ENCODE data around the gene KIF25. TPM values are rescaled to one million over a fixed set of nuclear protein-coding genes. Genes with fewer than 3 reads are reported as not detected.
"Not testable (repeated sequence)": the region's sequence is repeated elsewhere in the genome, so short reads cannot be mapped to it uniquely, and the experiment has no call there.

Gene KIF25
- total RNA-seq, 2 experiments from 2014 or later: not detected

DNA sequence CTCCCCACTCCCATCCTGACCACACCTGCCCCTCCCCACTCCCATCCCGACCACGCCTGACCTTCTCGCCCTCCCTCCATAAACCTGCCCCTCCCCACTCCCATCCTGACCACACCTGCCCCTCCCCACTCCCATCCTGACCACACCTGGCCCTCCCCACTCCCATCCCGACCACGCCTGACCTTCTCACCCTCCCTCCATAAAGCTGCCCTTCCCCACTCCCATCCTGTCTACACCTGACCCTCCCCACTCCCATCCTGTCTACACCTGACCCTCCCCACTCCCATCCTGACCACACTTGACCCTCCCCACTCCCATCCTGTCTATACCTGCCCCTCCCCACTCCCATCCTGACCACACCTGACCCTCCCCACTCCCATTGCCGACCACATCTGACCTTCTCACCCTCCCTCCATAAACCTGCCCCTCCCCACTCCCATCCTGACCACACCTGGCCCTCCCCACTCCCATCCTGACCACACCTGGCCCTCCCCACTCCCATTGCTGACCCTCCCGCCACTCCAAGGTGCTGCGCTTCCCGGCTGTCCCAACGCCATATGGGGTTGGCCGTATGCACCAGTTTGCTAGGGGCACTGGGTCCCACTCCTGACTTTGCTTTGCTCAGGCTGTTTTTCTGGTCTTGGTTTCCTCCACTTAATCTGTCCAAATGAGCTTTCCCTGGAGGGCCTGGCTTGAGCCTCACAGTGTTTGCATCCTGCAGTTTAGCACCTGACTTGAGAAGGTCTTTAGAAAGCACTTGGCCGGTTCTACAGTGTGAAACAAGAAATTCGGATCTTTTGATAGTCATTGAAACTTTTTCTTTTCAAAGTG lies 2.9 kb downstream of the KIF25 start:
- H3K4me3 Mint-ChIP-seq: no peak overlapping the region
- H3K27ac Mint-ChIP-seq: no peak overlapping the region
- TF ChIP-seq, protein P1, sequence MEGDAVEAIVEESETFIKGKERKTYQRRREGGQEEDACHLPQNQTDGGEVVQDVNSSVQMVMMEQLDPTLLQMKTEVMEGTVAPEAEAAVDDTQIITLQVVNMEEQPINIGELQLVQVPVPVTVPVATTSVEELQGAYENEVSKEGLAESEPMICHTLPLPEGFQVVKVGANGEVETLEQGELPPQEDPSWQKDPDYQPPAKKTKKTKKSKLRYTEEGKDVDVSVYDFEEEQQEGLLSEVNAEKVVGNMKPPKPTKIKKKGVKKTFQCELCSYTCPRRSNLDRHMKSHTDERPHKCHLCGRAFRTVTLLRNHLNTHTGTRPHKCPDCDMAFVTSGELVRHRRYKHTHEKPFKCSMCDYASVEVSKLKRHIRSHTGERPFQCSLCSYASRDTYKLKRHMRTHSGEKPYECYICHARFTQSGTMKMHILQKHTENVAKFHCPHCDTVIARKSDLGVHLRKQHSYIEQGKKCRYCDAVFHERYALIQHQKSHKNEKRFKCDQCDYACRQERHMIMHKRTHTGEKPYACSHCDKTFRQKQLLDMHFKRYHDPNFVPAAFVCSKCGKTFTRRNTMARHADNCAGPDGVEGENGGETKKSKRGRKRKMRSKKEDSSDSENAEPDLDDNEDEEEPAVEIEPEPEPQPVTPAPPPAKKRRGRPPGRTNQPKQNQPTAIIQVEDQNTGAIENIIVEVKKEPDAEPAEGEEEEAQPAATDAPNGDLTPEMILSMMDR (IDR thresholded peaks at IDR 0.05): no peak
- ATAC-seq: no peak
- H3K27me3 Mint-ChIP-seq: peaks cover 2% of the 10 kb centered on the region
- ChIA-PET POLR2A (no interaction called here), CTCF (no interaction called here)
- peaks cover 5% of the 10 kb centered on the region for H3K9me3 Mint-ChIP-seq
- peaks cover 2% of the 10 kb centered on the region for H3K4me1 Mint-ChIP-seq (ENCODE audit: low read depth)
- peaks cover 3% of the 10 kb centered on the region for H3K36me3 Mint-ChIP-seq (ENCODE audit: low read depth)
- DNase-seq: no peak
- intact Hi-C loops (cut with micrococcal nuclease): no loop called here

DNA sequence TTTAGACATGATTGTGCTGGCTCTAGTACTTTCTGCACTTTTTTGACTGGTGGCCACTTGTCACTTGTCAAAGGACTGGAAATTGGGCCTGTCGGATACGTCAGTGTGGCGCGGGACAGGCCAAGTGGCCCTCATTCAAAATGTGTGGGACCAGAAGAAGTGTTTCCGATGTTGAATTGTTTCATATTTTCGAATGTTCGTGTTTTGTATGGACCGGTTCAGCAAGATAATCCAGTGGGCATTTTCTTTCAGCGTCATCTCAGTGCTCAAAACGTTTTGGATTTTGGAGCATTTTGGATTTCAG lies 3.5 kb downstream of the KIF25 start:
- ChIA-PET POLR2A (no interaction called here), CTCF (no interaction called here)
- Mint-ChIP-seq H3K27ac (no peak overlapping the region), H3K36me3 (ENCODE audit: low read depth) (peaks cover 3% of the 10 kb centered on the region), H3K4me1 (ENCODE audit: low read depth) (peaks cover 2% of the 10 kb centered on the region), H3K9me3 (peaks cover 5% of the 10 kb centered on the region), H3K27me3 (peaks cover 2% of the 10 kb centered on the region), H3K4me3 (no peak overlapping the region)
- intact Hi-C loops (cut with micrococcal nuclease): no loop called here
- TF ChIP-seq, protein P1 (IDR thresholded peaks at IDR 0.05): no peak
- no peak for DNase-seq
- no peak for ATAC-seq

DNA sequence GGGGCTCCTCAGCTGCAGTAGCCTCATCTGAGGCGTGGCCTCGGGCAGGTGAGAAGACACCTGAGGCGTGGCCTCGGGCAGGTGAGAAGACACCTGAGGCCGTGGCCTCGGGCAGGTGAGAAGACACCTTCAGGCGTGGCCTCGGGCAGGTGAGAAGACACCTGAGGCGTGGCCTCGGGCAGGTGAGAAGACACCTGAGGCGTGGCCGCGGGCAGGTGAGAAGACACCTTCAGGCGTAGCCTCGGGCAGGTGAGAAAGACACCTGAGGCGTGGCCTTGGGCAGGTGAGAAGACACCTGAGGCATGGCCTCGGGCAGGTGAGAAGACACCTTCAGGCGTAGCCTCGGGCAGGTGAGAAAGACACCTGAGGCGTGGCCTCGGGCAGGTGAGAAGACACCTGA lies 4.0 kb downstream of the KIF25 start:
- ATAC-seq; H3K27me3 Mint-ChIP-seq; H3K9me3 Mint-ChIP-seq; DNase-seq; H3K27ac Mint-ChIP-seq; H3K4me3 Mint-ChIP-seq; H3K36me3 Mint-ChIP-seq (ENCODE audit: low read depth); POLR2A ChIA-PET; H3K4me1 Mint-ChIP-seq (ENCODE audit: low read depth); CTCF ChIA-PET; intact Hi-C loops (cut with micrococcal nuclease): not testable (repeated sequence)

DNA sequence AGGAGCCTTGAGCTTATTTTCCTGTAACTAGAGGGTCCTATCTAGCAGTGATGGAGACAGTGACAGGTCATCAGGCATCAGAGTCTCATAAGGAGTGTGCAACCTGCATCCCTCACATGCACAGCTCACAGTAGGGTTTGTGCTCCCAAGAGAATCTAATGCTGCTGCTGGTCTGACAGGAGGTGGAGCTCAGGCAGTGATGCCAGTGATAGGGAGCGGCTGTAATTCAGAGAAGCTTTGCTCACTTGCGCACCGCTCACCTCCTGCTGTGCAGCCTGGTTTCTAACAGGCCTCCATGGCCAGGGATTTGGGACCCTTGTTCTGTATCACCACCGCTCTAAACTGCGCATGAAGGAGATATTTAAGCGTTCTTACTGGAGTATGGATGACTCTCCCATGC lies 5.3 kb downstream of the KIF25 start:
- TF ChIP-seq, protein P1 (IDR thresholded peaks at IDR 0.05): no peak
- POLR2A ChIA-PET: no interaction called here
- CTCF ChIA-PET: no interaction called here
- peaks cover 2% of the 10 kb centered on the region for H3K27me3 Mint-ChIP-seq
- H3K4me1 Mint-ChIP-seq (ENCODE audit: low read depth): peaks cover under 1% of the 10 kb centered on the region
- H3K27ac Mint-ChIP-seq: no peak overlapping the region
- peaks cover 1% of the 10 kb centered on the region for H3K9me3 Mint-ChIP-seq
- peaks cover under 1% of the 10 kb centered on the region for H3K36me3 Mint-ChIP-seq (ENCODE audit: low read depth)
- DNase-seq (no peak), ATAC-seq (no peak)
- no peak overlapping the region for H3K4me3 Mint-ChIP-seq
- intact Hi-C loops (cut with micrococcal nuclease): no loop called here

DNA sequence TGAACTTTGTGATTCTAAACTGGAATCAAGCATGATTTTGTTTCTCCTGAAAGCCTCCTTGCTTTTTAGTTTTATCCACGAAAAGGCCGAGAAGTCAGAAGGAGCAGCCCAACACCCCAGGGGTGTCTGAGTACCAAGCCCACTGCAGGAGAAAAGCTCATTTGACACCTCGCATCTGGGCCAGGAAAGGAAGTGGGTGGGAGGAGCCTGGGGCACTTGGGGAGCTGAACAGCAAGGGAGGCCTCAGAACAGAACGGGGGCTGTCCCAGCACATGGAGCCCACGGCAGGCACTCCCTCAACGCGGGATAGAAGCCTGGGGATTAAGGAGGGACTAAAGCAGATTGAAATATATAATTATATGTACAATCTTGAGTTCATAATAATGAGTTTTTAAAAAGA lies 6.6 kb downstream of the KIF25 start:
- H3K4me1 Mint-ChIP-seq (ENCODE audit: low read depth): no peaks in the 10 kb centered on the region
- H3K36me3 Mint-ChIP-seq (ENCODE audit: low read depth): no peaks in the 10 kb centered on the region
- H3K9me3 Mint-ChIP-seq: peaks cover 2% of the 10 kb centered on the region
- intact Hi-C loops (cut with micrococcal nuclease): no loop called here
- TF ChIP-seq, protein P1 (IDR thresholded peaks at IDR 0.05): no peak
- H3K27ac Mint-ChIP-seq: no peak overlapping the region
- ChIA-PET POLR2A (no interaction called here), CTCF (no interaction called here)
- H3K27me3 Mint-ChIP-seq: no peaks in the 10 kb centered on the region
- no peak overlapping the region for H3K4me3 Mint-ChIP-seq
- no peak for DNase-seq
- ATAC-seq: no peak

All from activated CD8-positive, alpha-beta T cell treated with anti-CD3 and anti-CD28 coated beads for 36 hours (primary cell).